Mesendoderm (in vitro differentiated cells): ENCODE measurements around the gene TFB2M. TPM values are rescaled to one million over a fixed set of nuclear protein-coding genes. Genes with fewer than 3 reads are reported as not detected.

Source experiments
- DNase-seq: peaks from one replicate; pipeline ENCODE4 v3.0.0; 2013
- H2AK5ac ChIP-seq: 2 replicates; pipeline ENCODE4 v1.6.1; 2013; ENCODE audit warnings: low read length, inconsistent platforms
- H2BK120ac ChIP-seq: 2 replicates; pipeline ENCODE4 v1.6.1; 2013; ENCODE audit warnings: low read depth, mild to moderate bottlenecking, low read length, moderate library complexity, mixed read lengths
- H2BK15ac ChIP-seq: replicated peaks from 2 replicates; pipeline ENCODE4 v1.6.1; 2013; ENCODE audit warnings: low read depth, mild to moderate bottlenecking, moderate library complexity
- H2BK5ac ChIP-seq: 2 replicates; pipeline ENCODE4 v1.6.1; 2013; ENCODE audit warnings: low read length, inconsistent platforms
- H3K18ac ChIP-seq: 2 replicates; pipeline ENCODE4 v1.6.1; 2013; ENCODE audit warnings: mild to moderate bottlenecking, low read length, mixed read lengths
- H3K23ac ChIP-seq: one replicate; pipeline ENCODE4 v1.6.1; 2013; ENCODE audit warnings: low read length
- H3K27ac ChIP-seq: 2 replicates; pipeline ENCODE4 v1.5.1; 2013; ENCODE audit warnings: low read depth, mild to moderate bottlenecking, inconsistent platforms, low read length, moderate library complexity
- H3K27me3 ChIP-seq: 2 replicates; pipeline ENCODE4 v1.6.1; 2013; ENCODE audit warnings: low read length, control low read depth, mild to moderate bottlenecking, inconsistent platforms; ENCODE audit not compliant: insufficient read depth, poor library complexity
- H3K36me3 ChIP-seq: 2 replicates; pipeline ENCODE4 v1.6.1; 2013; ENCODE audit warnings: low read length, inconsistent platforms; ENCODE audit not compliant: control insufficient read depth, insufficient read depth
- H3K4ac ChIP-seq: one replicate; pipeline ENCODE4 v1.6.1; 2013; ENCODE audit warnings: low read depth, mild to moderate bottlenecking, low read length, moderate library complexity
- H3K4me1 ChIP-seq: 2 replicates; pipeline ENCODE4 v1.6.1; 2013; ENCODE audit warnings: low read depth, low read length, inconsistent platforms; ENCODE audit not compliant: control insufficient read depth
- H3K4me2 ChIP-seq: 2 replicates; pipeline ENCODE4 v1.6.1; 2013; ENCODE audit warnings: low read length
- H3K4me3 ChIP-seq: 2 replicates; pipeline ENCODE4 v1.5.1; 2013; ENCODE audit warnings: mild to moderate bottlenecking, low read length
- H3K56ac ChIP-seq: one replicate; pipeline ENCODE4 v1.6.1; 2013; ENCODE audit warnings: low read length
- H3K79me1 ChIP-seq: 2 replicates; pipeline ENCODE4 v1.6.1; 2013; ENCODE audit warnings: low read length, inconsistent platforms
- H3K79me2 ChIP-seq: 2 replicates; pipeline ENCODE4 v1.6.1; 2013; ENCODE audit warnings: mild to moderate bottlenecking, low read length; ENCODE audit not compliant: control insufficient read depth, insufficient read depth
- H3K9ac ChIP-seq: 2 replicates; pipeline ENCODE4 v1.6.1; 2013; ENCODE audit warnings: low read length, inconsistent platforms
- H4K5ac ChIP-seq: one replicate; pipeline ENCODE4 v1.6.1; 2013; ENCODE audit warnings: low read length
- H4K8ac ChIP-seq: one replicate; pipeline ENCODE4 v1.6.1; 2013; ENCODE audit warnings: low read depth, mild to moderate bottlenecking, control low read depth, low read length, moderate library complexity
- WGBS: extraction: QIAGEN DNeasy Blood & Tissue Kit; methylation state at CpG from one replicate; pipeline ENCODE4 v1.1.7; 2013; ENCODE audit warnings: low lambda C conversion rate, missing lambda C conversion rate; ENCODE audit not compliant: insufficient coverage; ENCODE audit errors: extremely low coverage; 5-methylcytosine and 5-hydroxymethylcytosine counted together
- polyA plus RNA-seq, 2 experiments: library from polyadenylated mRNA; stranded (reverse); fragments of 200-250 nt; gene quantifications; one replicate each; pipeline ENCODE4 v1.2.3, GENCODE V29; 2013

TFB2M gene
- polyA plus RNA-seq (2013, experiment 1 of 2), result 29.7 TPM
- 31.2 TPM for polyA plus RNA-seq (2013, experiment 2 of 2)

GRCh38 chr1:246566128-246566812 is at the start of gene TFB2M, which contains the start of gene CNST:
TSS of gene TFB2M (minus strand) at chr1:246566261. CDS start at chr1:246566138, 123 bp downstream.
TSS of gene CNST (plus strand) at chr1:246566456. CDS start at chr1:246591563, 25,107 bp downstream.
- H3K79me1 ChIP-seq, result peaks cover 11% of the 10 kb centered on the region
- WGBS, result no CpG with 5 or more reads among the region's 62 CpGs
- H2BK120ac ChIP-seq, result no peak within 1 kb of the TSS
- peak within 1 kb of the TSS; percentile 96 for H4K8ac ChIP-seq
- no peaks in the 10 kb centered on the region for H3K27me3 ChIP-seq
- H3K79me2 ChIP-seq, result peaks cover 30% of the 10 kb centered on the region
- H4K5ac ChIP-seq, result peak within 1 kb of the TSS; percentile 49
- no peak within 1 kb of the TSS for H2BK15ac ChIP-seq
- H3K4ac ChIP-seq, result peak within 1 kb of the TSS; percentile 38
- H3K9ac ChIP-seq, result peak within 1 kb of the TSS; percentile 89
- H3K27ac ChIP-seq, result peak within 1 kb of the TSS; percentile 60
- peak within 1 kb of the TSS; percentile 92 for H3K4me3 ChIP-seq
- no peak within 1 kb of the TSS for H2BK5ac ChIP-seq
- peak within 1 kb of the TSS; percentile 90 for H3K56ac ChIP-seq
- H3K4me2 ChIP-seq, result peak within 1 kb of the TSS; percentile 68
- peak; percentile 99 for DNase-seq
- peaks cover 3% of the 10 kb centered on the region for H3K4me1 ChIP-seq
- H3K23ac ChIP-seq, result no peak within 1 kb of the TSS
- H3K36me3 ChIP-seq, result no peaks in the 10 kb centered on the region
- peak within 1 kb of the TSS; percentile 25 for H3K18ac ChIP-seq
- no peak within 1 kb of the TSS for H2AK5ac ChIP-seq

- Histone ChIP-seq H2BK120ac (no peak overlapping the region), H3K36me3 (no peaks in the 10 kb centered on the region), H3K9ac (no peak overlapping the region), H4K5ac (no peak overlapping the region), H3K4me2 (no peak overlapping the region), H3K23ac (no peak overlapping the region), H3K4ac (no peak overlapping the region), H3K56ac (no peak overlapping the region), H3K79me1 (peaks cover 5% of the 10 kb centered on the region), H3K18ac (no peak overlapping the region), H2AK5ac (no peak overlapping the region), H3K4me3 (no peak overlapping the region), H2BK15ac (no peak overlapping the region), H3K27ac (no peak overlapping the region), H3K4me1 (peaks cover 3% of the 10 kb centered on the region), H4K8ac (no peak overlapping the region), H3K79me2 (no peaks in the 10 kb centered on the region), H2BK5ac (no peak overlapping the region), H3K27me3 (no peaks in the 10 kb centered on the region)
- no peak for DNase-seq
- WGBS, result no CpG with 5 or more reads among the region's 6 CpGs
Measured at GRCh38 chr1:246613096-246613758, 47.2 kb upstream of the TFB2M start.

GRCh38 chr1:246609632-246610031 is 43.6 kb upstream of the TFB2M start:
- H3K4ac ChIP-seq, result no peak overlapping the region
- H2AK5ac ChIP-seq, result no peak overlapping the region
- H3K4me1 ChIP-seq, result peaks cover 3% of the 10 kb centered on the region
- no peak overlapping the region for H3K4me3 ChIP-seq
- H3K56ac ChIP-seq, result no peak overlapping the region
- H3K79me2 ChIP-seq, result no peaks in the 10 kb centered on the region
- H4K5ac ChIP-seq, result no peak overlapping the region
- no peak overlapping the region for H3K18ac ChIP-seq
- H2BK5ac ChIP-seq, result no peak overlapping the region
- H2BK120ac ChIP-seq, result no peak overlapping the region
- no peak overlapping the region for H4K8ac ChIP-seq
- no peak for DNase-seq
- H3K27me3 ChIP-seq, result no peaks in the 10 kb centered on the region
- no peak overlapping the region for H3K9ac ChIP-seq
- H3K23ac ChIP-seq, result no peak overlapping the region
- H3K36me3 ChIP-seq, result no peaks in the 10 kb centered on the region
- no peak overlapping the region for H3K4me2 ChIP-seq
- WGBS, result no CpG with 5 or more reads among the region's 4 CpGs
- no peak overlapping the region for H3K27ac ChIP-seq
- peaks cover 5% of the 10 kb centered on the region for H3K79me1 ChIP-seq
- H2BK15ac ChIP-seq, result no peak overlapping the region

- Histone ChIP-seq H2BK120ac (no peak overlapping the region), H3K56ac (no peak overlapping the region), H3K9ac (no peak overlapping the region), H2AK5ac (no peak overlapping the region), H3K4me1 (peaks cover 3% of the 10 kb centered on the region), H3K79me1 (peaks cover 5% of the 10 kb centered on the region), H4K8ac (no peak overlapping the region), H3K27ac (no peak overlapping the region), H3K4me2 (no peak overlapping the region), H3K4ac (no peak overlapping the region), H2BK5ac (no peak overlapping the region), H3K4me3 (no peak overlapping the region), H4K5ac (no peak overlapping the region), H3K79me2 (no peaks in the 10 kb centered on the region), H3K36me3 (no peaks in the 10 kb centered on the region), H2BK15ac (no peak overlapping the region), H3K18ac (no peak overlapping the region), H3K23ac (no peak overlapping the region), H3K27me3 (no peaks in the 10 kb centered on the region)
- WGBS, result no CpG with 5 or more reads among the region's 18 CpGs
- peak; percentile 76 for DNase-seq
Measured at GRCh38 chr1:246608616-246609376, 42.7 kb upstream of the TFB2M start.

GRCh38 chr1:246607462-246607861 is 41.4 kb upstream of the TFB2M start:
- Histone ChIP-seq H3K23ac (no peak overlapping the region), H3K18ac (no peak overlapping the region), H4K5ac (no peak overlapping the region), H2AK5ac (no peak overlapping the region), H3K4me3 (no peak overlapping the region), H2BK5ac (no peak overlapping the region), H3K9ac (no peak overlapping the region), H3K27ac (no peak overlapping the region), H2BK120ac (no peak overlapping the region), H3K4ac (no peak overlapping the region), H4K8ac (no peak overlapping the region), H3K4me2 (no peak overlapping the region), H3K56ac (no peak overlapping the region), H3K27me3 (no peaks in the 10 kb centered on the region), H3K36me3 (no peaks in the 10 kb centered on the region), H3K79me1 (peaks cover 6% of the 10 kb centered on the region), H2BK15ac (no peak overlapping the region), H3K79me2 (no peaks in the 10 kb centered on the region), H3K4me1 (peaks cover 3% of the 10 kb centered on the region)
- no CpG with 5 or more reads among the region's 19 CpGs for WGBS
- DNase-seq, result peak; percentile 6
